CD14-positive monocyte (primary cell): Measurements from ENCODE around the gene YBX3. TPM values are rescaled to one million over a fixed set of nuclear protein-coding genes. Genes with fewer than 3 reads are reported as not detected.

ENCODE experiments used
- DNase-seq, 3 donors: peaks; one replicate each; pipeline ENCODE4 v3.0.0-alpha.2; 2011 to 2022
- H2AFZ ChIP-seq: 2 replicates; pipeline ENCODE4 v1.6.0; 2012; ENCODE audit warnings: mild to moderate bottlenecking, low read depth, low read length, inconsistent platforms; ENCODE audit not compliant: insufficient read depth, poor library complexity, severe bottlenecking
- H3K27ac ChIP-seq, 2 donors: 1 replicate in 1 of 2; 2 replicates in 1 of 2; pipeline ENCODE4 v1.5.1; 2012 to 2013; ENCODE audit warnings: low read length in 2 of 2, control low read depth in 1 of 2, inconsistent platforms in 1 of 2, low read depth in 1 of 2, mild to moderate bottlenecking in 1 of 2
- H3K27me3 ChIP-seq, 2 donors: one replicate each; pipeline versions ENCODE4 v1.6.0 to v1.6.1; 2011 to 2013; ENCODE audit warnings: low read length in 2 of 2; ENCODE audit not compliant: control insufficient read depth in 2 of 2, insufficient read depth in 2 of 2
- H3K36me3 ChIP-seq, 2 donors: replicated peaks in 1 of 2; 1 replicate in 1 of 2; 2 replicates in 1 of 2; pipeline versions ENCODE4 v1.5.1 to v1.6.1; 2012 to 2013; ENCODE audit warnings: low read length in 2 of 2, control low read depth in 1 of 2, inconsistent platforms in 1 of 2, mild to moderate bottlenecking in 1 of 2; ENCODE audit not compliant: insufficient read depth in 2 of 2, control insufficient read depth in 1 of 2
- H3K4me1 ChIP-seq, 2 donors: 1 replicate in 1 of 2; 2 replicates in 1 of 2; pipeline versions ENCODE4 v1.5.1 to v1.6.1; 2012 to 2013; ENCODE audit warnings: low read length in 2 of 2, control low read depth in 1 of 2, inconsistent platforms in 1 of 2, mild to moderate bottlenecking in 1 of 2, moderate library complexity in 1 of 2; ENCODE audit not compliant: insufficient read depth in 2 of 2, control insufficient read depth in 1 of 2
- H3K4me2 ChIP-seq: replicated peaks from 2 replicates; pipeline ENCODE3; 2012; ENCODE audit warnings: low read length, moderate library complexity, mild to moderate bottlenecking; ENCODE audit not compliant: poor library complexity, severe bottlenecking; ENCODE audit errors: extremely low read depth
- H3K4me3 ChIP-seq, 3 experiments: fragments of 200-600 bp in 1 of 3; sonication (generic) in 1 of 3; replicated peaks in 1 of 3; 1 replicate in 2 of 3; 2 replicates in 1 of 3; pipeline ENCODE4 v1.5.1; 2011 to 2013; ENCODE audit warnings: low read length in 3 of 3, mild to moderate bottlenecking in 3 of 3, control low read depth in 2 of 3, low read depth in 2 of 3, inconsistent platforms in 1 of 3, moderate library complexity in 1 of 3
- H3K79me2 ChIP-seq: 2 replicates; pipeline ENCODE4 v1.6.0; 2012; ENCODE audit warnings: mild to moderate bottlenecking, control low read depth, inconsistent platforms, low read length, moderate library complexity; ENCODE audit not compliant: insufficient read depth
- H3K9ac ChIP-seq: 2 replicates; pipeline ENCODE4 v1.6.0; 2017; ENCODE audit warnings: low read length, mild to moderate bottlenecking; ENCODE audit not compliant: insufficient read depth, poor library complexity, severe bottlenecking
- H3K9me3 ChIP-seq, 2 donors: replicated peaks in 1 of 2; 1 replicate in 1 of 2; 2 replicates in 1 of 2; pipeline versions ENCODE4 v1.5.1 to v1.6.1; 2012 to 2013; ENCODE audit warnings: low read length in 2 of 2, control low read depth in 1 of 2; ENCODE audit not compliant: control insufficient read depth in 1 of 2, insufficient read depth in 1 of 2
- H4K20me1 ChIP-seq: 2 replicates; pipeline ENCODE4 v1.6.0; 2012; ENCODE audit warnings: mild to moderate bottlenecking, low read length, control low read depth, moderate library complexity; ENCODE audit not compliant: insufficient read depth
- H3K27ac Mint-ChIP-seq, 7 donors: one replicate each; pipeline ENCODE4 v1.8.0; 2020; ENCODE audit warnings: mild to moderate bottlenecking in 7 of 7, mixed read lengths in 7 of 7, moderate library complexity in 6 of 7, inconsistent platforms in 2 of 7
- H3K27me3 Mint-ChIP-seq, 3 donors: one replicate each; pipeline ENCODE4 v1.8.0; 2021 to 2022; ENCODE audit warnings: low read depth in 3 of 3, mild to moderate bottlenecking in 3 of 3, mixed read lengths in 3 of 3, moderate library complexity in 3 of 3, inconsistent platforms in 1 of 3
- H3K36me3 Mint-ChIP-seq, 2 donors: one replicate each; pipeline ENCODE4 v1.8.0; 2020; ENCODE audit warnings: mixed read lengths in 2 of 2, inconsistent platforms in 1 of 2, mild to moderate bottlenecking in 1 of 2
- H3K4me1 Mint-ChIP-seq: one replicate; pipeline ENCODE4 v1.8.0; 2020; ENCODE audit warnings: mild to moderate bottlenecking, mixed read lengths
- H3K4me3 Mint-ChIP-seq, 2 donors: one replicate each; pipeline ENCODE4 v1.8.0; 2020; ENCODE audit warnings: mild to moderate bottlenecking in 2 of 2, mixed read lengths in 2 of 2, moderate library complexity in 1 of 2
- H3K9me3 Mint-ChIP-seq, 7 donors: one replicate each; pipeline ENCODE4 v1.8.0; 2020 to 2022; ENCODE audit warnings: mixed read lengths in 7 of 7, mild to moderate bottlenecking in 6 of 7, moderate library complexity in 6 of 7, inconsistent platforms in 2 of 7
- WGBS: methylation state at CpG from one replicate; pipeline ENCODE4 v1.1.5; 2013; ENCODE audit warnings: missing lambda C conversion rate; ENCODE audit not compliant: insufficient coverage; 5-methylcytosine and 5-hydroxymethylcytosine counted together
- intact Hi-C, 2 donors: fragments of 100-400 bp; cut with micrococcal nuclease; formaldehyde crosslinking; loops; one replicate each; pipeline versions ENCODE4 v1.15.0 to v1.15.1; 2023
- polyA minus RNA-seq: library from RNA; depleted of rRNA, polyadenylated mRNA; stranded (reverse); fragments of >200 nt; gene quantifications from 2 replicates; pipeline ENCODE4 v1.2.3, GENCODE V29; 2012
- polyA plus RNA-seq, 3 donors: library from polyadenylated mRNA; depleted of rRNA in 1 of 3; unstranded in 2 of 3; stranded (reverse) in 1 of 3; fragments of 300-500 nt in 2 of 3; fragments of >200 nt in 1 of 3; fragmentation: Illumina TruSeq in 2 of 3; gene quantifications; 1 replicate in 2 of 3; 2 replicates in 1 of 3; pipeline ENCODE4 v1.2.3, GENCODE V29; 2012 to 2021
- total RNA-seq, 12 experiments: library from RNA in 1 of 12; stranded (reverse) in 1 of 12; fragments of 120-200 nt in 1 of 12; gene quantifications; one replicate each; pipeline ENCODE4 v1.2.4 and lab custom pipeline; 2013 to 2026; ENCODE audit warnings: mixed read lengths in 6 of 12, inconsistent platforms in 1 of 12
- TF ChIP-seq, protein P1 (sequence below): fragments of 200-600 bp; IDR thresholded peaks from one replicate; pipeline ENCODE4 v1.8.0; 2022; ENCODE audit warnings: antibody characterized with exemption, mild to moderate bottlenecking

Gene YBX3
- 76.3 TPM for total RNA-seq (2013)
- 100 to 1,000 TPM; 104 to 203 (median 131) TPM for polyA plus RNA-seq
- polyA minus RNA-seq: 86.0 and 108 TPM in 2 replicates
- 48.6 to 218 (median 162) reads per million in 11 experiments for total RNA-seq (lab: John Stamatoyannopoulos, UW)

DNA sequence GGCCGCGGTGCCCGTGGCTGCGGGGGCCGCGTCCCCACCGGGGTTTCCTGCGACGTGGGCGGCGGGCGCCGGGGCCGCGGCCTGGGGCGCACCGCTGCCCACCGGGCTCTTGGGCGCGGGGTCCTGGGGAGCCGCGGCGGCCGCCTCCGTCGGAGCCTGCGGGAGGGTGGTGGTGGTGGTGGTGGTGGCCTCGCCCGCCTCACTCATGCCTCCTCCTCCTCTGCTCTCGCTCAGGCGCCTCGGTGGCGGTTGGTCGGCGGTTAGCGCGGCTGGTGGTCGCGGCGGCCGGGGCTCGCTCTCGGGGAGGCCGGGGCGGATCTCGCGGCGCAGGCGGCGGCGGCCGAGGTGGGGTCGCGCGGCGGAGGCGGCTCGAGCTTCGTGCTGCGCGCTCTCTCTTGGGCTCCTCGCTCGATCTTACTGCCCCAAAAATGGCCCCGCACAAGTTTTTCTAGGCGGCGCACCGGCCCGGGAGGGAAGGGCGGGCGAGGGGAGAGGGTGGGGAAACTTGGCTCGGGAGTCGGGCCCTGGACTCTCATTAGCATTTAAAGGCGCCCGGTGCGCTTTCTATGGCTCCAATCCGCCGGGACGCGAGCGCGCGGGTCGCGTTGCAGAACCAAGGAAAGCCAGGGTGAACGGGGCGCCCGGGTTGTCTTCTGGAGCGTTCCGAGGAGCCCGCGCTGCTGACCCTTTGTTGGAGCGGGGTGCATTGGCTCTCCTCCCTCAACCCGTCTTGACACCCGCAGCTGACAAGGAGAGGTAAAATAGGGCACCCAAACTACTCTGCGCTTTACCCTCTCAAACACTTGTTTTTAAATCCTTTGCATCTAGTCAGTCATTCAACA, at the start of gene YBX3:
TSS of gene YBX3 (minus strand) at position 419 of the 842 bp plus-strand sequence. CDS start at position 207, 212 bp downstream.
- Mint-ChIP-seq H3K4me1 (peaks cover 37% of the 10 kb centered on the region), H3K27me3 (peaks cover 15 to 23% (median 22%) of the 10 kb centered on the region in 3 donors), H3K27ac (peak within 1 kb of the TSS; percentile 94 to 100 (median 98)), H3K4me3 (peak within 1 kb of the TSS; percentile 100), H3K9me3 (peaks cover 0 to 5% (median 3%) of the 10 kb centered on the region in 7 donors), H3K36me3 (peaks cover 5 to 9% of the 10 kb centered on the region in 2 donors)
- WGBS: under 1% methylated on average over 83 of the region's 95 CpGs
- Histone ChIP-seq H3K4me2 (peak within 1 kb of the TSS; percentile 80), H3K79me2 (peaks cover 53% of the 10 kb centered on the region), H3K9ac (peak within 1 kb of the TSS; percentile 82), H3K4me3 (peak within 1 kb of the TSS; percentile 80 to 87 (median 81)), H3K4me1 (peaks cover 17 to 29% of the 10 kb centered on the region in 2 donors), H3K9me3 (no peaks in the 10 kb centered on the region), H3K27ac (peak within 1 kb of the TSS; percentile 84 to 91), H4K20me1 (peaks cover 42% of the 10 kb centered on the region), H2AFZ (peak within 1 kb of the TSS; percentile 76), H3K36me3 (peaks cover 0 to under 1% of the 10 kb centered on the region in 2 donors), H3K27me3 (peaks cover 10 to 12% of the 10 kb centered on the region in 2 donors)
- TF ChIP-seq, protein P1, sequence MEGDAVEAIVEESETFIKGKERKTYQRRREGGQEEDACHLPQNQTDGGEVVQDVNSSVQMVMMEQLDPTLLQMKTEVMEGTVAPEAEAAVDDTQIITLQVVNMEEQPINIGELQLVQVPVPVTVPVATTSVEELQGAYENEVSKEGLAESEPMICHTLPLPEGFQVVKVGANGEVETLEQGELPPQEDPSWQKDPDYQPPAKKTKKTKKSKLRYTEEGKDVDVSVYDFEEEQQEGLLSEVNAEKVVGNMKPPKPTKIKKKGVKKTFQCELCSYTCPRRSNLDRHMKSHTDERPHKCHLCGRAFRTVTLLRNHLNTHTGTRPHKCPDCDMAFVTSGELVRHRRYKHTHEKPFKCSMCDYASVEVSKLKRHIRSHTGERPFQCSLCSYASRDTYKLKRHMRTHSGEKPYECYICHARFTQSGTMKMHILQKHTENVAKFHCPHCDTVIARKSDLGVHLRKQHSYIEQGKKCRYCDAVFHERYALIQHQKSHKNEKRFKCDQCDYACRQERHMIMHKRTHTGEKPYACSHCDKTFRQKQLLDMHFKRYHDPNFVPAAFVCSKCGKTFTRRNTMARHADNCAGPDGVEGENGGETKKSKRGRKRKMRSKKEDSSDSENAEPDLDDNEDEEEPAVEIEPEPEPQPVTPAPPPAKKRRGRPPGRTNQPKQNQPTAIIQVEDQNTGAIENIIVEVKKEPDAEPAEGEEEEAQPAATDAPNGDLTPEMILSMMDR: no peak
- DNase-seq: peak; percentile 48 to 56 (median 48)
- intact Hi-C loops: loop anchor here in 1 of 2 donors (10.0 kb wide), 1 partner anchor 108 kb away; the partner anchor contains the start of gene MAGOHB

DNA sequence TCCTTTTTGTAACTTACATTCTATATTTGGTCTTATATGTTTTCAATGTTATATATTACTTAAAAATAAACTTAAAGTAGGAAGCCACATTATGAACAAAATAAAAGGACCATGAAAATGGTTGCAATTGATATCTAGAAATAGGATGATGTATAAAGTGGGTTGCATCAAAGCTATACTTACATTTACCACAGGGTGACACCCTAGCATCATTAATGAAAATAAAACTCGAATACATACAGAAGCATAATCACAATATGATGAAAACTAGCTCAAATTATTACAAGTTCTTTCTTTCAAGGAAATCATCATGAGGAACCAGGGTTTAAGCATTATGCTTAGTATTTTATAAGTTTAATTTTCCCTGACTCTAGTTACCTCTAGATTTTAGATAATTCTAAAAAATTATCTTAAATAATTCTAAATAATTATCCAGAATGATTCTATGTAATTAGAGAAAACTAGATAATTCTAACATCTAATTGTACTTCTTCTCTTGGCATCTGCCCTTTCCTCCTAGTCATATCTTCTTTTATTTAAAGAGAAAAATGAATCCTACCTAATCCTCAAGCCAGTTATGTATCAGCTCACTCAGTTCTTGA, 48.1 kb upstream of the YBX3 start:
- TF ChIP-seq, protein P1: peak; percentile 44
- Histone ChIP-seq H3K9me3 (no peaks in the 10 kb centered on the region), H3K4me1 (no peaks in the 10 kb centered on the region), H3K4me3 (no peak overlapping the region), H3K79me2 (no peaks in the 10 kb centered on the region), H3K27me3 (peaks cover 5% of the 10 kb centered on the region in 2 donors), H3K9ac (no peak overlapping the region), H2AFZ (no peak overlapping the region), H3K27ac (no peak overlapping the region), H4K20me1 (no peaks in the 10 kb centered on the region), H3K4me2 (no peak overlapping the region), H3K36me3 (no peaks in the 10 kb centered on the region)
- Mint-ChIP-seq H3K27ac (no peak overlapping the region), H3K4me3 (no peak overlapping the region), H3K4me1 (no peaks in the 10 kb centered on the region), H3K9me3 (no peaks in the 10 kb centered on the region), H3K36me3 (no peaks in the 10 kb centered on the region), H3K27me3 (peaks cover 5 to 15% (median 7%) of the 10 kb centered on the region in 3 donors)
- no CpG with 5 or more reads among the region's 1 CpG for WGBS
- intact Hi-C loops: loop anchor here in 1 of 2 donors (10.0 kb wide), 1 partner anchor 714 kb away; no protein-coding TSS in a partner anchor
- DNase-seq: peak in 2 of 3 donors; percentile 2 to 9
